K562 treated with DMSO at 1 percent for 24 hours (cell line): ENCODE measurements around the gene MECR. TPM values are rescaled to one million over a fixed set of nuclear protein-coding genes. Genes with fewer than 3 reads are reported as not detected.

Experiments used
- total RNA-seq: library from RNA; unstranded; fragments of 300-600 nt; gene quantifications from 2 replicates; pipeline ENCODE4 v1.2.3, GENCODE V29; 2022; ENCODE audit warnings: low read depth; ENCODE audit not compliant: insufficient read depth

Gene MECR, protein sequence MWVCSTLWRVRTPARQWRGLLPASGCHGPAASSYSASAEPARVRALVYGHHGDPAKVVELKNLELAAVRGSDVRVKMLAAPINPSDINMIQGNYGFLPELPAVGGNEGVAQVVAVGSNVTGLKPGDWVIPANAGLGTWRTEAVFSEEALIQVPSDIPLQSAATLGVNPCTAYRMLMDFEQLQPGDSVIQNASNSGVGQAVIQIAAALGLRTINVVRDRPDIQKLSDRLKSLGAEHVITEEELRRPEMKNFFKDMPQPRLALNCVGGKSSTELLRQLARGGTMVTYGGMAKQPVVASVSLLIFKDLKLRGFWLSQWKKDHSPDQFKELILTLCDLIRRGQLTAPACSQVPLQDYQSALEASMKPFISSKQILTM
- total RNA-seq = 28.3 and 39.2 TPM in 2 replicates

DNA sequence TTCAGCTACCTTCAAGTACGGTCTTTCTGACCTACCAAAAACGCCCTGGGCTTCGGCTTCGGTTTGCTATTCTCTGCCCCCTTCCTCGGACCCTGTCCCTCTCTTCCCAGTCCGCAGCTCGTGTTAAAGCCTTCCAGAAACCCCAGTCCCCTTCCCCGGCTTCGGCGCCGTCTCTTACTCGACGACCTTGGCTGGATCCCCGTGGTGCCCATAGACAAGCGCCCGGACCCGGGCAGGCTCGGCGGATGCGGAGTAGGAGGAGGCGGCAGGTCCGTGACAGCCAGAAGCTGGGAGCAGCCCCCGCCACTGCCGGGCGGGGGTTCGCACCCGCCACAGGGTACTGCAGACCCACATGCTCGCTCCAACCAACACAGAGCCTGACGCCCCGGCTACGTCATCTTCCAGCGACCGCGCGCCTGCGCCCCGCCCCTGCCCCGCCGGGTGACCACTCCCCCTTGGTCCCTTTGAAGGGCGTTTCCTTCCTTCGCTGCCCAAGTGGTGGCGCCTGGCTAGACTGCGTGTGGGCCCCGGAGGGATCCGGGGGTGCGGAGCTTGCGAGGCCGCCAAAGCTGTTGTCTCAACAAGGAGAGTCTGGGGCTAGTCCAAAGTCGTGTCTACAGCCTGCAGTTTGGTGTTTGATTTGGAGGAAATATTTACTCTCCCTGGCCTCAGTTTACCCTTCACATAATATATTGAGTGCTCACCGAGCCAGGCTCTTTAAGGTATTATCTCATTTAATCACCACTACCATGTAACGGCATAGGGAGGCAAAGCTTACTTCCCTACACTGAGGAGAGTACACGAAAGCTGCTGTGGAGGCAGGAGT, at the start of gene MECR:
Gene MECR, minus strand, starts transcription at position 382 of the 826 bp plus-strand sequence. Its CDS starts 28 bp downstream, at position 354.

DNA sequence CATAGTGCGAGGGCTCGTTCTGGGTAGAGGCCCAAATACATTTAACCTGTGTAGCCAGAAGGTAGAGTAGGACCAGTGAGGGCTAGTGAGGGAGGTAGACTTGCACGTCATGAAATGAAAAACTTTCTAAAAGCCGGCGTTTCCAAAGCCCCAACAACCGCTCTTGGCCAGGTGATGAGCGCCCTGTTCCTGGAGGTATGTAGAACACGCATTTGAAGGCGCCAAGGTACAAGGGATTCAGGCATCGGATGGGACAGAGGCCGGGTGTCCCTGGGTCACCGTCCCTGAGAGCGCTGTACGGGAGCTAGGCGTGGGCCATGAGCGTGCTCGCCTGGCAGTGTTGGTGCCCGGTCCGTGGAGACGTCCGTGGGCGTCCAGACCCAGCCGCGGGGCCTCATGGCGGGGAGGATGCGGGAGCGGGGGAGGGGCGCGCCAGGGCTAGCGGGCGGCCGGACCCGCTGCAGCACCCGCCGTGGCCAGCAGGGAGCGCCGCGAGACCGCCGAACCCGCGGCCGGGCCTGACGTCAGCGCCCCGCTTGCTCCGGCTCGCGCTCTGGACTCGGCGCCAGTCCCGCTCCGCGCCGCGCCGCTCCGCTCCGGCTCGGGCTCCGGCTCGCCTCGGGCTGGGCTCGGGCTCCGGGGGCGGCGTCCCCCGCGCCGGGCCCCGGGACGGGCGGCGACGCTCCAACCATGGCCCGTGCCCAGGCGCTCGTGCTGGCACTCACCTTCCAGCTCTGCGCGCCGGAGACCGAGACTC, 5.4 kb upstream of the MECR start, which contains the start of gene PTPRU:
Gene PTPRU, plus strand, starts transcription at position 568 of the 757 bp plus-strand sequence. Its CDS starts 123 bp downstream, at position 691.

DNA sequence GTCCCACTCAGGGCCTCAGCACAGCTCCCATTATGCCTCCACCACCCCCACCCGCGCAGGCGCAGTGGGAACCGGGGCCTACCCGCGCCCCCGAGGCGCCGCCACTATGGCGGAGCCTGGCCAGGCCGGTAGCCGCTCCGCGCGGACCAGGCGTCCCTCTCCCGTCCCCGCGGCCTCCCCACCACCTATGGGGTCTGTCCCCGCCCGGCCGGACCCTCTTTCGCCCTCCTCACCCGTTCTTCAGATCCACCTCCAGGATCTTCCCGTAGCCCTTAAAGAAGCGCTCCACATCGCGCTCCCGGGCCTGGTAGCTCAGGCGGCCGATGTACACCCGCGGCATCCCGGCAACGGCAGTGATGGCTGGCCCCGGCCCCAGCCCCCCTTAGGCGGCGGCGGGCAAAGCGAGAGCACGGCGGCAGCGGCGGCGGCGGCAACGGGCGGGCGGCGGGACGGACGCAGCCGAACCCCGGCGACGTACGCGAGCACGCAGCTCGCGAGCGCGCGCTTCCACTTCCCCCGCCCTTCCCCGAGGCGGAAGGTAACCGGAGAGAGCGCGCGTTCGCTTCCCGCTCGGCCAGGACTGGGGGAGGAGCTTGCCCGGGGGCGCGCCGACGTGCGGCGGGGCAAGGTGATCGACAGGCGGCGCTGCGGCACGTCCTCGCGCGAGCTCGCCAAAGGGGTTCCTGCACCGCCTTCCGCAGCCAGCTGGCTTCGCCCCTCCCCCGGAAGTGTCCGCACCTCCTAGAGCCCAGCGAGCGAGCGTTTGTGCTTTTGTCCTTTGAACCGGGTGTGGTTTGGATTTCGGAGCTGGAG, 49.1 kb downstream of the MECR start, which contains the start of gene SRSF4:
Gene SRSF4, minus strand, starts transcription at position 488 of the 813 bp plus-strand sequence. Its CDS starts 148 bp downstream, at position 340.

Other genes starting within 250 kb of the MECR start
- 0.15 TPM in 1 of 2 replicates, not detected in the other for gene TMEM200B, start 107.0 kb downstream of the MECR start, total RNA-seq
- 84.3 and 91.9 TPM in 2 replicates for gene SRSF4, start 49.0 kb downstream of the MECR start, total RNA-seq
- 16.7 and 19.9 TPM in 2 replicates for gene PTPRU, start 5.6 kb upstream of the MECR start, total RNA-seq